HG03442 (cell line): ENCODE measurements around the gene MTMR1.

Experiments
- ATAC-seq: cut with Tn5 transposase; IDR thresholded peaks from one replicate; pipeline ENCODE4 v1.9.1; 2021; ENCODE audit warnings: mild to moderate bottlenecking, moderate library complexity; ENCODE audit not compliant: unreplicated experiment

MTMR1 gene

GRCh38 chrX:150761819-150762216, 68.6 kb downstream of the MTMR1 start:
- no peak for ATAC-seq

DNA sequence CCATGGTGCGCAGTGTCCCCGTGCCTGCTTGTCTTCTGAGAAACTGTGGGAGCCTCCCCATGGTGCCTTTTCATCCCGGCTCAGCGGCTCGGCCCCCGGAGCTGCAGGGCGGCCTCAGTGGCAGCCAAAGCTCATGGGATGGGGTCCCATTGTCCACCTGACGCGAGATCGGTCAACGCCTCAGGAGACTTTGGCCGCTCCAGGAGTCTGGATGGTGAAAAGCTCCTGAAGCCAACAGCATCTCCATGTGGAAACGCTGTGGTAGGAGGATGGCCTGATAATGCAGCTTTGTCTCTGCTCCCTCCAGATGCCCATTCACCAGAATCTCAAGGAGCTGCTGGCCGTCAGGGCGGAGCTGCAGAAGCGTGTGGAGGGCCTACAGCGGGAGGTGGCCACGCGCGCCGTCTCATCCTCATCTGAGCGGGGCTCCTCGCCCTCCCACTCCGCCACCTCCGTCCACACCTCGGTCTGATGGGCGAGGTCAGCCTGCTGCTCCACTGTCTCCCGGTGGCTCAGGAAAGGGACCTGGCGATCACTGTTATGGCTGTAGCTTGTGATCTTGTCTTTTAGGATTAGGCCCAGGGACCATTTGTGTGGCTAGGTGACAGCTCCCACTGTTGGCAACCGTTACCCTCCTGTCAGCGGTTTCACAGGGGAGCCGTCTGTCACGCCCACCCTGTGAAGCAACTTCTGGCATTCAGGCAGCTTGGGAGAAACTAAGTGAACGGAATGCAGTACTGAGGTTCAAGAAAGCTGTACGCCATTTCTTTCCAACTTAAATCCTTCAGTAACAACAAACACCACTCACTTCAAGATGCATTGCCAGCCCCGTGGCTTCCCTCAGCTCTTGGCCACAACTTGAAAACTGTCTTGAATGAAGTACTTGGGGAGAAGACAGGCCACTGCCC, 69.3 kb downstream of the MTMR1 start:
- no peak for ATAC-seq

DNA sequence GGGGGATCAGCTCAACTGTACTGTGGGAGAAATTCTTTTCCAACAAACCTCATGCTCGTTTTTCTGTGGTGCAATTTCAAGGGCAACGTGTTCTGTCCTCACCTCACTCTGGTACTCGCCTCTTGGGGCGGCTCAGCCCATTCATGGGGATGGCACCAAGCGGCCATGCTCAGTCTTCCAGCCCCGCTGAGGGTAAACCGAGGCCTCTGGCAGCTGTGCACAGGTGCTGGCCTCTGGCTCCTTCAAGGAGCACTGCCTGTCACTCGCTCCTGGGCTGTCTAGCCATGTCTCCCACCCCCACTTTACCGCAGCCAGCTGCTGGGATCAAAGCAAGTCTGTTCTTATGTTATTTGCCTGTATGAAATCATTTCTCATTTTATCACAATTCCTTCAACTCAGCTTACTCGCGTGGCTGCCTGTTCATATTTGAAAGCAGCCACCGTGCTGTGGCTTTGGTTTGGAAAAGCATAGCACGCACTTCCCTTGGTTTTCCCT, 70.2 kb downstream of the MTMR1 start:
- ATAC-seq, result no peak

GRCh38 chrX:150763810-150764209, 70.6 kb downstream of the MTMR1 start:
- no peak for ATAC-seq

DNA sequence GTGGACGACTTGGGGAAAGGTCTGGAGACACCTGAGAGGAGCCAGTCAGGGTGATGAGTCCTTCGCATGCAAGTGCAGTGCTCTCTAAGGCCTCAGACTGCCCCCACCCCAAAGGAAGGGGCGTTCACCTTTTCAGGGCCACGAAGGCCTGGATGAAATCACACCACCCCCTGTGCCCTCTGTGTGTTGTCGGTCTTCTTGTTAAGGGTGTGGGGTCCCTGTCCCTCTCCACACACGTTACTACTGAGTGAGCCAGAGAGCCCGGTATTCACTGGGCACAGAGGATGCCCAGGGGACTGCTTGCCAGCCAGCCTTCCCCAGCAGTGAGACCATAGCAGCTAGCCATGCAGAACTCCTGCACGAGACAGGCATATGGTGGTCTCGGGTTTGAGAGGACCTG, 72.0 kb downstream of the MTMR1 start:
- ATAC-seq, result no peak

- no peak for ATAC-seq
Measured at GRCh38 chrX:150765782-150766350, 72.7 kb downstream of the MTMR1 start.

DNA sequence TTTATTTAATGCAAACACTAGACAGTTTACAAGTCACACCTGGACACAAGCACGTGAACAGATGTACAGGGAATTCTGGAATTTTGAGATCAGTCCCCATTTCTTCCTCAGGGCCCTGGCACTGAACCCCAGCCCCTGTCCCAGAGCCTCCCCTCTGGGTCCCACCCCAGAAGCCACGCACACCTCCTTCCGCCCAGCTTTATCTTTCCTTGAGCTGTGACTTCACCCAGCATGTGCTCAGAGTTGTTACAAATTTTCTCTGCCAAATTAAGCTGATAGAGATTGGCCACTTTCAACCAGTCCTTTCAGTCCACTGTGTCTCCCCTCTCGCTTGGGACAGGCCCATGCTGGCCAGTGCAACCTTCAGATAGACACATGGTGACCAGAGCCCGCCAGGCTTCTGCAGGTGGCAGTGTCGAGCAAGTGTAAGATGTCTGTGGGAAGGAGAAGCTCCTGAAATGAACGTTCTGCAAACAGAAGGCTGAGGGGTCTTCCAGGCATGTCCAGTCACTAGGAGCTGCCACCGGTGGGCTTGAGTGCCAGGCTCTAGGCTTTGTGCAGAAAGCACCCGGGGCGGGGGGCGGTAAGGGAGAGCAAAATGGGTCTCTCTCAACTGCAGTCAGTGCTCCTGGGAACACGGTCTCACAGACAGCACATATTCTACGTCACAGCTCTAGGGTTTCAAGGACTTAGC, 73.3 kb downstream of the MTMR1 start:
- no peak for ATAC-seq

- ATAC-seq, result no peak
Measured at GRCh38 chrX:150767045-150767395, 73.8 kb downstream of the MTMR1 start.

DNA sequence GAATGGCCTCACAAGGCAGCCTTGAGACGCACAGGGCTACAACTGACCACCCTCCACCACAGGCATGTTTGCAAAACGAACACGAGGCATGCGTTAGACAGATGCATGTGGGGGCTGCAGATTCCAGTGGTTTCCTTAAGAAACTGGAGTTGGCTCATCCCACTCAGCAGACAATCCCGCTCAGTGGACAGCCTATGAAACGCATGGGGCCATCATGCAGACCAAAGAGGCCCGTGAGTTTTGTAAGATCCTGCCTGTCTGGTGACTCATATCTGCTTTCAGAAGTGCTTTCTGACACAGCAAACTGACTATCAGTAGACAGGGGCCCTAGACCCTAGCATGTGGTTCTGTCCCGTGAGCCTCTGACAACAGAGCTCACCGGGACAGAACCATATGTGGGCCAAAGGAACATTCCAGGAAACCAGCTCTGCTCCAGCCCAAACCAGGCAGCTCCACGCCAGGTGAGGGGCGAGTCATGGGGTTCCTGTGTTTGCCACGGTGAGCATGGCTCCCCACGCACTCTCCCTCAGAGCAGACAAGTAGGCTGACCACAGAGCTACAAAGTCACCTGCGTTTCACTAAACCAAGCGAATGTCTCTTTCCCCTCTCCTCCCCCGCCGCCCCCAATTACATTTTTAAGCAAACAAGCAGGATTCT, 74.4 kb downstream of the MTMR1 start:
- no peak for ATAC-seq

DNA sequence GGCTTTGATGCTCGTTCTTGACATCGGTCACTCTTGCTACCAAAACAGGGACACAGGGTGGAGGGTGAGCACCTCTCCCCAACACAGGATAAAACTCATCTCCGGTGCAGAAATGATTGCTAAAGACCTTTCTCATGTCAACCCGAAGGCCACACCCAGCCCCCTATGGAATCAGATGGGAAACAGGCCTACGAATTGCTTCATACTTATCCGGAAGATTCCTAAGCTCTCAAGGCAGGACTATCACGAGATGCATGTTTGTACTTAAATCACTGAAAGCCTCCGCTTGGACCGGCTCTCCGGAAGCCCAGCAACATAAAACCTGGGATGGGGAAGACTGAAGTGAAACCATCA, 74.9 kb downstream of the MTMR1 start:
- ATAC-seq, result no peak

- ATAC-seq, result no peak
Measured at GRCh38 chrX:150768580-150769190, 75.5 kb downstream of the MTMR1 start.

DNA sequence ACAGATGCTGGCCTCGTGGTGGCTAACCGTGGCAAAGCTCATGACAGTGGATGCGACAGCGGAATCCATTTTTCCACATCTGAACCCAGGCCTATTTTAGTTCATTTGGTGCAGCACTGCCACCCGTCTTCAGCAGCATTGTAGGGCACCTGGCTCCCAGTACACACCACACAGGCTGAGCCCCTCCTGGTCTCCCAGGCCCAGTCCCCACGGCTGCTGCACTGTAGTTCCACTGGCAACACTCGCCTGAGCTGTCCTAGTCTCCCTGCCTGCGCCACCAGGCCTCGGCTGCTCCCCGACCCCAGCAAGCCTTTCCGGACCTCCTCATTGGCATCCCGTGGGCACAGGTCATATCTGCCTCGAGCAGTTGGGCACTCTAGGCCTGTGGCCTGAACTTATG, 76.2 kb downstream of the MTMR1 start:
- no peak for ATAC-seq

DNA sequence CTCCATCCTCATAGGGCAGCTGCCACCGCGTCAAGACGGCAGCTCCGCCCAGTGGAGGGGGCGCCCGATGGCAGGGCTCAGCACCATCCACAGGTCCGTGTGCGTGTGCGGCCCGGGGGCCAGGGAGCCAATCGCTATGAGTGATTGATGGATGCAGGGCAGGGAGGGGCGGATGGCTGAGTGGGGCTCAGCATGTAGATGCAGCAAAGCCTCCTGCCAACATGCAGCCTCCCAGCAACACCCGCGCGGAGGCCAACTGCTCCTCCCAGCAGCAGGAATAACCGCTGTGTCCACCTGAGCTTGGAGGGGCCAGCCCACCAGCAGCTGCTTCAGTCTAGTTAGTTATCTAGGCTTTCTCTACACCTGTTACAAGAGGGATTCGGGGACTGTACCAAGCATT, 77.4 kb downstream of the MTMR1 start:
- ATAC-seq, result no peak

- no peak for ATAC-seq
Measured at GRCh38 chrX:150771116-150771515, 77.9 kb downstream of the MTMR1 start.

GRCh38 chrX:150772150-150772970, 79.2 kb downstream of the MTMR1 start:
- ATAC-seq, result peak; percentile 94

- ATAC-seq, result no peak
Measured at GRCh38 chrX:150773117-150773516, 79.9 kb downstream of the MTMR1 start.

- no peak for ATAC-seq
Measured at GRCh38 chrX:150773634-150774033, 80.4 kb downstream of the MTMR1 start.

- ATAC-seq, result no peak
Measured at GRCh38 chrX:150774798-150775568, 81.8 kb downstream of the MTMR1 start.

DNA sequence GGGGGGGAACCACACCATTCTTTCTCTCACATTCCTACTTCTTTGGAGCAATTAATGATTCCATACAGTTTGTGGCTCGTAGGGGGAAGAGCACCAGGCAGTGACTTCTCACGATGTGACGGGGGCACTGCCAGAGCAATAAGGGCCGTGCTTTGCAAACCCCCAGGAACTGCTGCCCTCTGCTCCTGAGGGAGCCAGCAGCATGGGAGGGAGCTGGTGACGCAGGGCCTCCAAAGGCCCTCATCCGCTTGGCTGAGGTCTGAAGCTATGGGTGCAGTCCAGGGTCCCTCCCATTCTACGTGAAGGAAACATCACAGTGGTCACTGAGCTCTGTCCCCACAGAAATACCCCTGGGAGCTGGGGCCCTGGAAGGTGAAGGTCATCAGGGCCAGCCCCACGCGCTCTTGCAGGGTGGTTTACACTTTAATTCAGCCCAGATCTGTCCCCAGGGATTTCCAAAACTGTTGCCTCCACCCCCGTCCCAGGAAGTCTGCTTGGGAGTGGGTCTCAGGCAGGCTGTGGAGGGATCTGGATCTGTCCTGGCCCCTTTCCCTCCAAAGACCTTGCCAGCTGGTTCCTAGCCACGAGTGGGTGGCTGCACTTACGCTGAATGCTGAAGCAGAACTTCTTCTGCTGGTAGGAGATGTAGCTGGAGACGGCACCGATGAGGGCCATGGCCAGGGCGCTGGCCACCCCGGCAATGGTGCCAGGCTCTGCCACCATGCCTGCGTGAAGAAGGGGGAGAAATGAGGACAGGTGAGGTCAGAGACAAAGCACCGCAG, 82.6 kb downstream of the MTMR1 start:
- ATAC-seq, result no peak
